Measurements from ENCODE around the gene NAT14.

DNA sequence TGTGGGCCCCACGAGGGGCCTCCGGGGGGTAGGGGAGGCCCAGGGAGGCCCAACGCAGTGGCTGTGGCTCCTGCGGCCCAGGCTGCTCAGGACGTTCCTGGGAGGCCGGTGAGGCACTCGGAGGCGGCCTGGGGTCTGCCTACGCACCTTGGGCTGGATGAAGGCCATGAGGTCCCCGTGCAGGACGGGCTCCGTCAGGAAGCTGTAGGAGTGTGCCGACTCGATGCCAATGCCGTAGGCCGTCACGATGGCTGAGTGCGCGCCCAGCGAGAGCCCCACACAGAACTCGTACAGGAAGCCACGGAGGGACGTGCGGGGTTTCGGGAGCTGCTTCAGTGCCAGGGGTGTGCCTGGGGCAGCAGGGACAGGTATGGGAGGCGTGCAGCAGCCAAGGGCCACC is 46.0 kb downstream of the NAT14 start:
- no peak for TF ChIP-seq CTCF (IDR thresholded peaks at IDR 0.05)
- no peak for TF ChIP-seq POLR2A (IDR thresholded peaks at IDR 0.05)
